ENCODE data around the gene AK8.

GRCh38 chr9:132901858-132902831 lies 24.1 kb upstream of the AK8 start:
- TF ChIP-seq CTCF (IDR thresholded peaks at IDR 0.05; ENCODE audit: low read length) = peak; percentile 91
- TF ChIP-seq EZH2 (IDR thresholded peaks at IDR 0.05; ENCODE audit: borderline replicate concordance, low read length) = no peak

Measured in OCI-LY1 (cell line).